ENCODE measurements around the gene PPP2R2C. TPM values are rescaled to one million over a fixed set of nuclear protein-coding genes. Genes with fewer than 3 reads are reported as not detected.
A peak's percentile ranks its signal among the peaks of the same experiment; 100 is the strongest.

PPP2R2C gene
- total RNA-seq, 3 donors from 2014 or later, result 0.16 to 0.66 (median 0.44) TPM

- intact Hi-C loops (cut with DNase I; ENCODE audit: low total_unique reads), result no loop called here
- Histone ChIP-seq H3K27ac (no peak overlapping the region), H3K9me3 (peaks cover 4 to 8% of the 10 kb centered on the region in 2 donors), H3K4me1 (no peaks in the 10 kb centered on the region), H3K4me3 (no peak overlapping the region), H3K27me3 (peaks cover 0 to 20% of the 10 kb centered on the region in 2 donors), H3K36me3 (no peaks in the 10 kb centered on the region)
- no peak for TF ChIP-seq POLR2AphosphoS5 (IDR thresholded peaks at IDR 0.05)
- TF ChIP-seq CTCF (IDR thresholded peaks at IDR 0.05), result no peak
- TF ChIP-seq POLR2A (IDR thresholded peaks at IDR 0.05), result no peak
- no peak for DNase-seq (ENCODE audit: low spot score in 2 of 2)
Measured at GRCh38 chr4:6330384-6330767, 142.0 kb downstream of the PPP2R2C start.

- Histone ChIP-seq H3K27me3 (peaks cover 0 to 14% of the 10 kb centered on the region in 2 donors), H3K36me3 (no peaks in the 10 kb centered on the region), H3K27ac (no peak overlapping the region), H3K4me1 (no peaks in the 10 kb centered on the region), H3K4me3 (no peak overlapping the region), H3K9me3 (peaks cover 4 to 8% of the 10 kb centered on the region in 2 donors)
- intact Hi-C loops (cut with DNase I; ENCODE audit: low total_unique reads), result loop anchor here (2.0 kb wide), 1 partner anchor 329 kb away; no protein-coding TSS in a partner anchor
- DNase-seq (ENCODE audit: low spot score in 2 of 2), result no peak
- TF ChIP-seq POLR2AphosphoS5 (IDR thresholded peaks at IDR 0.05), result no peak
- no peak for TF ChIP-seq POLR2A (IDR thresholded peaks at IDR 0.05)
- no peak for TF ChIP-seq CTCF (IDR thresholded peaks at IDR 0.05)
Measured at GRCh38 chr4:6329478-6330383, 142.7 kb downstream of the PPP2R2C start.

GRCh38 chr4:6328526-6328925 lies 143.9 kb downstream of the PPP2R2C start:
- Histone ChIP-seq H3K27me3 (peaks cover 0 to 12% of the 10 kb centered on the region in 2 donors), H3K36me3 (no peaks in the 10 kb centered on the region), H3K4me3 (no peak overlapping the region), H3K9me3 (peaks cover 0 to 5% of the 10 kb centered on the region in 2 donors), H3K27ac (no peak overlapping the region), H3K4me1 (no peaks in the 10 kb centered on the region)
- intact Hi-C loops (cut with DNase I; ENCODE audit: low total_unique reads), result loop anchor here (2.0 kb wide), 1 partner anchor 328 kb away; no protein-coding TSS in a partner anchor
- DNase-seq (ENCODE audit: low spot score in 2 of 2), result no peak
- TF ChIP-seq POLR2A (IDR thresholded peaks at IDR 0.05) (no peak), POLR2AphosphoS5 (IDR thresholded peaks at IDR 0.05) (no peak), CTCF (IDR thresholded peaks at IDR 0.05) (no peak)

GRCh38 chr4:6327220-6327917 lies 145.0 kb downstream of the PPP2R2C start:
- intact Hi-C loops (cut with DNase I; ENCODE audit: low total_unique reads), result no loop called here
- no peaks in the 10 kb centered on the region for H3K36me3 ChIP-seq
- TF ChIP-seq POLR2AphosphoS5 (IDR thresholded peaks at IDR 0.05), result no peak
- peak; percentile 95 to 97 (median 96) for TF ChIP-seq CTCF (IDR thresholded peaks at IDR 0.05)
- TF ChIP-seq POLR2A (IDR thresholded peaks at IDR 0.05), result no peak
- no peak overlapping the region for H3K4me3 ChIP-seq
- DNase-seq (ENCODE audit: low spot score in 2 of 2), result peak; percentile 59 to 87
- H3K27ac ChIP-seq, result no peak overlapping the region
- H3K27me3 ChIP-seq, result peaks cover 0 to 12% of the 10 kb centered on the region in 2 donors
- H3K4me1 ChIP-seq, result no peaks in the 10 kb centered on the region
- peaks cover 0 to 5% of the 10 kb centered on the region in 2 donors for H3K9me3 ChIP-seq
